Kidney (tissue), 14 donors: Measurements from ENCODE around the gene SEPTIN1. TPM values are rescaled to one million over a fixed set of nuclear protein-coding genes. Genes with fewer than 3 reads are reported as not detected.

Source experiments
- DNase-seq, 5 donors: peaks; one replicate each; pipeline ENCODE4 v3.0.0-alpha.2; 2013 to 2020
- FAIRE-seq: peaks from 2 replicates; lab custom pipeline; 2012; peaks lifted over from hg19 to GRCh38; lab: Jason Lieb, UNC
- H3K27ac ChIP-seq, 2 donors: one replicate each; pipeline ENCODE4 v1.7.0; 2013; ENCODE audit warnings: low read depth in 2 of 2, low read length in 2 of 2, inconsistent platforms in 1 of 2
- H3K27me3 ChIP-seq: one replicate; pipeline ENCODE4 v1.7.1; 2013; ENCODE audit warnings: low read length, inconsistent platforms; ENCODE audit not compliant: control insufficient read depth, insufficient read depth
- H3K36me3 ChIP-seq, 3 donors: one replicate each; pipeline versions ENCODE4 v1.7.0 to v1.7.1; 2013; ENCODE audit warnings: low read length in 3 of 3, control low read depth in 1 of 3, inconsistent platforms in 1 of 3; ENCODE audit not compliant: insufficient read depth in 3 of 3, control insufficient read depth in 2 of 3
- H3K4me1 ChIP-seq, 3 donors: one replicate each; pipeline versions ENCODE4 v1.7.0 to v1.7.1; 2013; ENCODE audit warnings: low read length in 3 of 3, inconsistent platforms in 1 of 3, low read depth in 1 of 3; ENCODE audit not compliant: control insufficient read depth in 2 of 3, insufficient read depth in 2 of 3
- H3K4me3 ChIP-seq, 3 donors: one replicate each; pipeline versions ENCODE4 v1.7.0 to v1.8.1; 2013; ENCODE audit warnings: low read length in 3 of 3, control low read depth in 1 of 3, inconsistent platforms in 1 of 3
- H3K9ac ChIP-seq, 3 donors: one replicate each; pipeline versions ENCODE4 v1.7.0 to v1.7.1; 2013; ENCODE audit warnings: low read length in 3 of 3, control low read depth in 1 of 3, inconsistent platforms in 1 of 3
- H3K9me3 ChIP-seq, 3 donors: one replicate each; pipeline versions ENCODE4 v1.7.0 to v1.7.1; 2013; ENCODE audit warnings: low read length in 3 of 3, control low read depth in 1 of 3, inconsistent platforms in 1 of 3; ENCODE audit not compliant: control insufficient read depth in 2 of 3, insufficient read depth in 1 of 3
- CTCF ChIP-seq: IDR thresholded peaks from 3 replicates; pipeline ENCODE4 v1.5.1; 2012; ENCODE audit warnings: mild to moderate bottlenecking, moderate library complexity, borderline replicate concordance; ENCODE audit not compliant: insufficient read depth; ENCODE audit errors: extremely low read depth
- intact Hi-C: fragments of 100-400 bp; cut with DNase I; formaldehyde crosslinking; loops from one replicate; pipeline ENCODE4 v1.11.1; 2022
- polyA plus RNA-seq: library from polyadenylated mRNA; stranded (reverse); fragments of 350-450 nt; fragmentation: Illumina TruSeq; extraction: RNeasy Lipid Tissue Mini Kit (QIAGEN cat#74804); gene quantifications from one replicate; pipeline ENCODE4 v1.2.3, GENCODE V29; 2014; ENCODE audit warnings: low read depth, low replicate concordance; ENCODE audit not compliant: insufficient read depth
- total RNA-seq: library from RNA; stranded (reverse); fragmentation: NEBNext Ultra II Directional; extraction: Animal tissue kit (Norgen Biotek cat#: 25700); gene quantifications from one replicate; pipeline ENCODE4 v1.2.1, GENCODE V29; 2021
- donor health status: control.
- donor health status: control.
- donor health status: control.
- donor health status: control.
- donor health status: control.
- donor health status: DM: yes; HTN: yes; CAD: no.
- donor health status: Normal renal cell carcinoma (clear cell type).

Gene SEPTIN1
- total and polyA plus RNA-seq, 2 donors from 2014 or later = 5.0 to 12.8 TPM

DNA sequence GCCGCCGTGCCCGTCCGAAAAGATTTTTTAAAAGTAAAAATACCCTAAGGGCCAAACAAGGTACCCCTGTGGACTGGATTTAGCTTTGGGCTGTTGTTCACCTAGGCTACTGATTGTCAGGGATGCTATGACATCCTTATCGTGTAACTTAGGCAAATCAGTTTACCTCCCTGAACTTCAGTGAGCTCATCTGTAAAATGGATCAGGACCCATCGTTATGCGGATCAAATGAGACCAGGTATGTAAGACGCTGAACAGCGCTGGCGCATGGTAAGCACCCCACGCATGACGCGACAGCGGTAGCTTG is 24.4 kb upstream of the SEPTIN1 start:
- H3K27ac ChIP-seq = peak overlapping the region in 1 of 2 donors; percentile 84
- H3K4me3 ChIP-seq = peak overlapping the region; percentile 65 to 85 (median 85)
- peaks cover 0 to 12% (median 5%) of the 10 kb centered on the region in 3 donors for H3K4me1 ChIP-seq
- DNase-seq (no peak), FAIRE-seq (no peak)
- peak overlapping the region; percentile 29 to 81 (median 75) for H3K9ac ChIP-seq
- no peak for TF ChIP-seq CTCF
- peaks cover 0 to under 1% (median 0%) of the 10 kb centered on the region in 3 donors for H3K36me3 ChIP-seq
- intact Hi-C loops = no loop called here
- H3K9me3 ChIP-seq = no peaks in the 10 kb centered on the region
- H3K27me3 ChIP-seq = no peaks in the 10 kb centered on the region

DNA sequence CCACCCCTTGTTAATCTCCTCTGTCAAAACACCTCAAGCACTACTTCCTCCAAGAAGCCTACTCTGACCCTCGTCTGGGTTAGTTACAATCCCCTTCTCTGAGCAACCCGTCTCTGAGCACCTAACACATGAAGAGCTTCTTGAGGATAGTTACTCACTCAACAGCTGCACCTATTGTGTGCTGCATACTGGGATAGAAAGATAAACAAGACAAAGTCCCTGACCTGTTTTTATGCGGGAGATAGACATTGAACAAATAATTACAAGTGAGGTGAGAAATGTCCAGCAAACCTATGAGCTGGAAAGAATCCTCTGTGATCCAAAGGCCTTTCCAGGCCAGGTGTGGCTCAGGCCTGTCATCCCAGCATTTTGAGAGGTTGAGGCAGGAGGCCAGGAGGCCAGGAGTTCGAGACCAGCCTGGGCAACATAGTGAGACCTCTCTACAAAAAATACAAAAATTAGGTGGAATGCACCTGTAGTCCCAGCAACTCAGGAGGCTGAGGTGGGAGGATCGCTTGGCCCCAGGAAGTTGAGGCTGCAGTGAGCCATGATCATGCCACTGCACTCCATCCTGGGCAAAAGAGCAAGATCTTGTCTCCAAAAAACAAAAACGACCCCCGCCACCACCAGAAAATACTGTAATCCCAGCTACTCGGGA is 19.5 kb upstream of the SEPTIN1 start:
- H3K4me3 ChIP-seq = no peak overlapping the region
- H3K4me1 ChIP-seq = peaks cover 0 to 2% (median 0%) of the 10 kb centered on the region in 3 donors
- H3K27me3 ChIP-seq = no peaks in the 10 kb centered on the region
- TF ChIP-seq CTCF = no peak
- no peak for DNase-seq
- H3K9ac ChIP-seq = no peak overlapping the region
- no peaks in the 10 kb centered on the region for H3K9me3 ChIP-seq
- intact Hi-C loops = no loop called here
- no peak overlapping the region for H3K27ac ChIP-seq
- no peak for FAIRE-seq
- peaks cover 0 to 3% (median 0%) of the 10 kb centered on the region in 3 donors for H3K36me3 ChIP-seq

DNA sequence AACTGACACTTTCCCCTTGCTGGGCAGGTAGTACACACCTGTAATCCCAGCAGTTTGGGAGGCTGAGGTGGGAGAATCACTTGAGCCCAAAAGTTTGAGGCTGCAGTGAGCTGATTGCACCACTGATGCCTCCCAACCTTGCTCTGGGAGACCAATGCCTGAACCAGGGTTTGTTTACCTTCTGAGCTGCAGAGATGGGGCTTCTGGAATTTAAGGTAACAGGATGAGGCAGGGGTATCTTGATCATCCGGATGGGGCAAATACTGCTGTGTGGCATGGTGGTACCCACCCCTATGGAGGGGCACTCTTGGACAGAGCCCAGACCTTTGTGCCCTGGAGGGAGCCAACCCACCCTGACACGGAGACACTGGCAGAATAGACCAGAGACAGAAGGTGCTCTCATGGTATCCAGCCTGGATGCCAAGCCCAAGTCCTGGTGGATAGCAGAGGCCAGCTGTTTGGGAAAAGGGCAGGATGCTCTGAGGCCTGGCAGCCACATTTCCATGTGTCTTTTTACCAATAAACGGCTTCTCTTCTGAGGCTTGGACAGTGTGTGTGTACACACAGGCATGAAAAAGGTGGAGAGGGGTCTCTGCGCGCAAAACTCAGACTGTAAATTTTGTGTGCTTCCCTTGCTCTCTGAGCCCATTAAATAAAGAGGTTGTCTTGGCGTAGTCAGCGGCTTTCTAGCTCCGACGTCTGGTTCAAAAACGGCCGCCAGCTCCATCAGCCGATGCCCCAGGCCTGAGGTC is 17.2 kb upstream of the SEPTIN1 start:
- FAIRE-seq = no peak
- Histone ChIP-seq H3K36me3 (peaks cover 0 to 3% (median 0%) of the 10 kb centered on the region in 3 donors), H3K9me3 (no peaks in the 10 kb centered on the region), H3K27ac (peak overlapping the region; percentile 76 to 83), H3K9ac (peak overlapping the region; percentile 15 to 80 (median 64)), H3K27me3 (no peaks in the 10 kb centered on the region), H3K4me1 (peaks cover 0 to 6% (median 5%) of the 10 kb centered on the region in 3 donors), H3K4me3 (peak overlapping the region; percentile 44 to 77 (median 65))
- intact Hi-C loops = no loop called here
- TF ChIP-seq CTCF = no peak
- DNase-seq = peak in 1 of 5 donors; percentile 62
